K562 (cell line): ENCODE data around the gene TBC1D5. TPM values are rescaled to one million over a fixed set of nuclear protein-coding genes. Genes with fewer than 3 reads are reported as not detected.
"Not testable (repeated sequence)": the region's sequence is repeated elsewhere in the genome, so short reads cannot be mapped to it uniquely, and the experiment has no call there.

Experiments
- ATAC-seq: fragments of 200-7000 bp; cut with Tn5 transposase; 3 replicates; pipeline ENCODE4 v1.9.1; 2020; ENCODE audit warnings: moderate library complexity
- BruUV-seq: library from RNA; stranded (reverse); fragments of 400-500 nt; replicated peaks from 2 replicates; lab custom pipeline; 2021; lab: Mats Ljungman, UMichigan
- CTCF ChIA-PET: fragments of 300-600 bp; formaldehyde crosslinking; extraction: SDS; loops from one replicate; lab custom pipeline; 2021; ENCODE audit warnings: low intra/inter-chr PET ratio; lab: Yijun Ruan, JAX
- POLR2A ChIA-PET: fragments of 300-600, 350-650 bp; sonication (Branson Sonifier 250); formaldehyde crosslinking; extraction: SDS; loops from one replicate; lab custom pipeline; 2021; ENCODE audit warnings: antibody characterized with exemption, inconsistent platforms; lab: Yijun Ruan, JAX
- DNase-seq, 4 experiments: peaks; one replicate each; pipeline versions ENCODE4 v3.0.0 to v3.0.0-alpha.2; 2011 to 2018; ENCODE audit warnings: low spot score in 3 of 4, mixed read lengths in 3 of 4; ENCODE audit errors: extremely low read depth in 1 of 4
- FAIRE-seq: peaks from 2 replicates; lab custom pipeline; 2011; peaks lifted over from hg19 to GRCh38; lab: Jason Lieb, UNC
- H2AFZ ChIP-seq: 2 replicates; pipeline ENCODE4 v1.6.0; 2011; ENCODE audit warnings: low read depth, low read length, control low read depth, inconsistent platforms
- H3K27ac ChIP-seq: fragments of 200-600 bp; 3 replicates; pipeline ENCODE4 v1.8.0; 2011; ENCODE audit warnings: low read depth, mild to moderate bottlenecking, control low read depth, inconsistent platforms, low read length, moderate library complexity, mixed read lengths; ENCODE audit errors: extremely low read depth
- H3K27me3 ChIP-seq, 2 experiments: fragments of 300-600 bp in 1 of 2; 2 replicates in 1 of 2; 3 replicates in 1 of 2; pipeline versions ENCODE4 v1.6.0 to v1.8.0; 2011; ENCODE audit warnings: inconsistent platforms in 2 of 2, low read length in 2 of 2, mild to moderate bottlenecking in 1 of 2, mixed read lengths in 1 of 2, moderate library complexity in 1 of 2; ENCODE audit not compliant: control insufficient read depth in 2 of 2, insufficient read depth in 2 of 2
- H3K36me3 ChIP-seq: fragments of 300-600 bp; 3 replicates; pipeline ENCODE4 v1.8.0; 2011; ENCODE audit warnings: mild to moderate bottlenecking, low read length, inconsistent platforms; ENCODE audit not compliant: control insufficient read depth, insufficient read depth
- H3K4me1 ChIP-seq, 2 experiments: fragments of 200-600 bp in 1 of 2; replicated peaks in 1 of 2; 2 replicates in 1 of 2; 3 replicates in 1 of 2; pipeline versions ENCODE4 v1.5.1 to v1.8.0; 2011; ENCODE audit warnings: inconsistent platforms in 2 of 2, low read length in 2 of 2, mild to moderate bottlenecking in 1 of 2, mixed read lengths in 1 of 2, moderate library complexity in 1 of 2; ENCODE audit not compliant: control insufficient read depth in 2 of 2, insufficient read depth in 2 of 2
- H3K4me2 ChIP-seq: 2 replicates; pipeline ENCODE4 v1.6.1; 2011; ENCODE audit warnings: low read length, control low read depth, inconsistent platforms, mixed read lengths; ENCODE audit not compliant: insufficient read depth
- H3K4me3 ChIP-seq: fragments of 200-600 bp; sonication (generic), shearing (Covaris generic); 2 replicates; pipeline ENCODE4 v1.5.1; 2016; ENCODE audit warnings: control low read depth, inconsistent platforms
- H3K79me2 ChIP-seq: fragments of 200-600 bp; 3 replicates; pipeline ENCODE4 v1.8.0; 2011; ENCODE audit warnings: low read length, inconsistent platforms; ENCODE audit not compliant: control insufficient read depth, insufficient read depth
- H3K9ac ChIP-seq, 2 experiments: 2 replicates each; pipeline versions ENCODE4 v1.6.0 to v1.6.1; 2011; ENCODE audit warnings: low read depth in 2 of 2, low read length in 2 of 2, control low read depth in 1 of 2, inconsistent platforms in 1 of 2, mild to moderate bottlenecking in 1 of 2, mixed read lengths in 1 of 2; ENCODE audit not compliant: insufficient read depth in 1 of 2
- H3K9me1 ChIP-seq: one replicate; pipeline ENCODE4 v1.6.0; 2011; ENCODE audit warnings: inconsistent platforms, mild to moderate bottlenecking, low read length, moderate library complexity; ENCODE audit not compliant: control insufficient read depth, insufficient read depth
- H3K9me3 ChIP-seq: replicated peaks from 2 replicates; pipeline ENCODE4 v1.5.1; 2011; ENCODE audit warnings: low read depth, low read length, inconsistent platforms; ENCODE audit not compliant: control insufficient read depth, insufficient read depth
- H4K20me1 ChIP-seq: replicated peaks from 2 replicates; pipeline ENCODE4 v1.6.1; 2011; ENCODE audit warnings: low read length, inconsistent platforms, mixed read lengths; ENCODE audit not compliant: control insufficient read depth, insufficient read depth
- ARID1B ChIP-seq: fragments of 450-650 bp; IDR thresholded peaks from 2 replicates; pipeline ENCODE4 v1.6.1; 2016; ENCODE audit warnings: antibody characterized with exemption, mild to moderate bottlenecking, inconsistent platforms
- CBFA2T2 ChIP-seq: fragments of 450-650 bp; conservative IDR thresholded peaks from 2 replicates; pipeline ENCODE4 v1.6.1; 2017; ENCODE audit warnings: mild to moderate bottlenecking
- CBFA2T3 ChIP-seq: fragments of 450-650 bp; IDR thresholded peaks from 2 replicates; pipeline ENCODE4 v1.6.1; 2017
- DPF2 ChIP-seq: fragments of 450-650 bp; IDR thresholded peaks from 2 replicates; pipeline ENCODE4 v1.6.1; 2016
- ETV1 ChIP-seq: fragments of 450-650 bp; conservative IDR thresholded peaks from 2 replicates; pipeline ENCODE4 v1.6.1; 2016; ENCODE audit warnings: missing genetic modification characterization, control low read depth, low read depth, missing compliant biosample characterization
- FOSL1 ChIP-seq: fragments of 200-800 bp; sonication (Bioruptor generic); conservative IDR thresholded peaks from 2 replicates; pipeline ENCODE4 v1.6.1; 2016; ENCODE audit warnings: missing genetic modification characterization, missing compliant biosample characterization
- HDAC1 ChIP-seq, 2 experiments: fragments of 450-650 bp; IDR thresholded peaks; 2 replicates each; pipeline ENCODE4 v1.6.1; 2016 to 2017; ENCODE audit warnings: inconsistent platforms in 1 of 2, mild to moderate bottlenecking in 1 of 2, moderate library complexity in 1 of 2
- HDAC2 ChIP-seq: fragments of 450-650 bp; IDR thresholded peaks from 2 replicates; pipeline ENCODE4 v1.6.1; 2016; ENCODE audit warnings: mild to moderate bottlenecking
- JUND ChIP-seq, 2 experiments: IDR thresholded peaks; 2 replicates in 1 of 2; 3 replicates in 1 of 2; pipeline ENCODE4 v1.6.1; 2011; ENCODE audit warnings: borderline replicate concordance in 2 of 2, low read depth in 2 of 2, low read length in 2 of 2, improper control_type of control experiment in 1 of 2, missing biosample characterization in 1 of 2, missing genetic modification characterization in 1 of 2, missing genetic modification reagents in 1 of 2
- KDM1A ChIP-seq, 2 experiments: fragments of 450-650 bp; IDR thresholded peaks; 2 replicates each; pipeline ENCODE4 v1.6.1; 2016; ENCODE audit warnings: mild to moderate bottlenecking in 2 of 2
- NCOR1 ChIP-seq: fragments of 450-650 bp; IDR thresholded peaks from 2 replicates; pipeline ENCODE4 v1.6.1; 2016; ENCODE audit warnings: mild to moderate bottlenecking, moderate library complexity
- NR2C1 ChIP-seq, 2 experiments: fragments of 450-650 bp; IDR thresholded peaks; 2 replicates each; pipeline ENCODE4 v1.6.1; 2017; ENCODE audit warnings: mild to moderate bottlenecking in 2 of 2, antibody characterized with exemption in 1 of 2, inconsistent platforms in 1 of 2, missing compliant biosample characterization in 1 of 2, missing genetic modification characterization in 1 of 2
- PHF21A ChIP-seq: fragments of 450-650 bp; IDR thresholded peaks from 2 replicates; pipeline ENCODE4 v1.6.1; 2017; ENCODE audit warnings: low read depth, borderline replicate concordance
- RCOR1 ChIP-seq, 2 experiments: IDR thresholded peaks; 2 replicates each; pipeline ENCODE4 v1.6.1; 2012; ENCODE audit warnings: low read depth in 2 of 2, low read length in 2 of 2, borderline replicate concordance in 1 of 2, improper control_type of control experiment in 1 of 2
- SMARCA4 ChIP-seq: fragments of 450-650 bp; IDR thresholded peaks from 2 replicates; pipeline ENCODE4 v1.6.1; 2016
- SMARCE1 ChIP-seq: fragments of 450-650 bp; IDR thresholded peaks from 2 replicates; pipeline ENCODE4 v1.7.1; 2016; ENCODE audit warnings: mild to moderate bottlenecking
- TRIM24 ChIP-seq, 2 experiments: fragments of 450-650 bp; IDR thresholded peaks; 2 replicates each; pipeline ENCODE4 v1.6.1; 2016
- WGBS: fragments of 100-300 bp; shearing (Covaris generic); methylation state at CpG from one replicate; pipeline ENCODE4 v1.1.6; 2016; ENCODE audit warnings: low coverage, mixed read lengths; ENCODE audit not compliant: insufficient coverage; ENCODE audit errors: missing lambda C conversion rate; 5-methylcytosine and 5-hydroxymethylcytosine counted together
- in situ Hi-C: fragments of 300-500 bp; cut with MboI; formaldehyde crosslinking; loops from 4 replicates; pipeline ENCODE4 v1.15.0; 2018; ENCODE audit warnings: inconsistent platforms, mixed read lengths
- intact Hi-C: fragments of 100-400 bp; cut with micrococcal nuclease; formaldehyde crosslinking; loops from 2 replicates; pipeline ENCODE4 v1.14.2; 2022
- polyA plus RNA-seq, 8 experiments: library from polyadenylated mRNA; depleted of rRNA in 4 of 8; stranded (reverse) in 5 of 8; unstranded in 3 of 8; fragments of >200 nt; fragmentation: Nextera tagmentation in 2 of 8; fragmentation: Illumina TruSeq in 1 of 8; extraction: Ambion mirVana in 2 of 8; extraction: Trizol in 1 of 8; gene quantifications; 2 replicates each; pipeline versions ENCODE4 v1.2.1 to v1.2.3, GENCODE V29; 2011 to 2014; ENCODE audit warnings: inconsistent platforms in 1 of 8, missing spikeins in 1 of 8
- total RNA-seq, 7 experiments: library from RNA; depleted of rRNA in 6 of 7; stranded (reverse); fragments of >200 nt in 6 of 7; fragmentation: Illumina TruSeq in 2 of 7; extraction: Trizol in 2 of 7; gene quantifications; 2 replicates each; pipeline versions ENCODE4 v1.2.1 to v1.2.3, GENCODE V29; 2011 to 2021; ENCODE audit warnings: low replicate concordance in 1 of 7
- TF ChIP-seq, protein P1 (sequence below): fragments of 450-650 bp; IDR thresholded peaks from 2 replicates; pipeline ENCODE4 v1.6.1; 2017; ENCODE audit warnings: mild to moderate bottlenecking, moderate library complexity
- TF ChIP-seq, protein P2 (sequence below), 2 experiments: fragments of 450-650 bp in 1 of 2; sonication (generic) in 1 of 2; formaldehyde crosslinking in 1 of 2; IDR thresholded peaks in 1 of 2; conservative IDR thresholded peaks in 1 of 2; 2 replicates each; pipeline versions ENCODE4 v1.6.1 to v1.8.1; 2016 to 2023; ENCODE audit warnings: mild to moderate bottlenecking in 2 of 2, moderate library complexity in 2 of 2, inconsistent platforms in 1 of 2, missing genetic modification reagents in 1 of 2

The TBC1D5 gene
- total and polyA plus RNA-seq, 9 of the 15 experiments (the other 6 are each of a cell fraction or from before 2014, with no cell fraction given), result 2.9 to 38.1 (median 25.6) TPM

DNA sequence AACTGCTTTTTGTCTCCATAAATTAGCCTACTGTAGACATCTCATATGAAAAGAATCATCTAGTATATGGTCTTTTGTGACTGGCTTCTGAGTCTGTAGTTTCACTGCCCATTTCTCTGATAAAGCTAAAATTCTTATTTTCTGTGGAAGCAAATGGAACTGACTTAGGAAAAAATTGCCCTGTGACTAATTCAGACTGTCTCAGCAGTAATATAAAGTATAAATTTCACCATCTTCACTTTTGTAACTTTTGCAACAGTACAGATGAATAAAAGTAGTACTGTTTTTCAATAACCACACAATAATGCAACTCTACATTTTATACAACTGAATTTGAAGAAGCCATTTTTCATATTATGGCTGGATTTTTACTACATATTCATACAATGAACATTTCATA is 104.1 kb downstream of the TBC1D5 start (continued):
- TF ChIP-seq, protein P1, sequence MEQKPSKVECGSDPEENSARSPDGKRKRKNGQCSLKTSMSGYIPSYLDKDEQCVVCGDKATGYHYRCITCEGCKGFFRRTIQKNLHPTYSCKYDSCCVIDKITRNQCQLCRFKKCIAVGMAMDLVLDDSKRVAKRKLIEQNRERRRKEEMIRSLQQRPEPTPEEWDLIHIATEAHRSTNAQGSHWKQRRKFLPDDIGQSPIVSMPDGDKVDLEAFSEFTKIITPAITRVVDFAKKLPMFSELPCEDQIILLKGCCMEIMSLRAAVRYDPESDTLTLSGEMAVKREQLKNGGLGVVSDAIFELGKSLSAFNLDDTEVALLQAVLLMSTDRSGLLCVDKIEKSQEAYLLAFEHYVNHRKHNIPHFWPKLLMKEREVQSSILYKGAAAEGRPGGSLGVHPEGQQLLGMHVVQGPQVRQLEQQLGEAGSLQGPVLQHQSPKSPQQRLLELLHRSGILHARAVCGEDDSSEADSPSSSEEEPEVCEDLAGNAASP, result no peak

DNA sequence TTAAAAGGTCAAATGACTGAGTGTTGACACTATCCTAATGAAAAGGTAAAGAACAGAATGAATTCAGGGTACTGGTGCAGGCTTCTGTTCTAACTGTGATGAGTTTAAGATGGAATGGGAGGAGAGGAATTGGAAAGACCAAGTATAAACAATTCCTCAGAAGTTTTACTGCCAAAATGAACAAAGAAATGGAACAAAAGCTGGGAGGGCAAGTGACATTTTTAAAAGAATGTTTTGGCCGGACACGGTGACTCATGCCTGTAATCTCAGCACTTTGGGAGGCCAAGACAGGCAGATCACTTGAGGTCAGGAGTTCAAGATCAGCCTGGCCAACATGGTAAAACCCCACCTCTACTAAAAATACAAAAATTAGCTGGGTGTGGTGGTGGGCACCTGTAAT is 106.8 kb downstream of the TBC1D5 start:
- DNase-seq (peak in 1 of 4 experiments; percentile 30), ATAC-seq (0 out of 3 replicates have a peak, but pooled peaks have one; percentile 17)
- CTCF ChIA-PET, intact Hi-C loops, H3K4me1 ChIP-seq, H3K27ac ChIP-seq, FAIRE-seq, H3K9me3 ChIP-seq, H3K79me2 ChIP-seq, BruUV-seq, H3K9ac ChIP-seq, H4K20me1 ChIP-seq, H3K36me3 ChIP-seq, H2AFZ ChIP-seq, H3K27me3 ChIP-seq, H3K9me1 ChIP-seq, H3K4me2 ChIP-seq, H3K4me3 ChIP-seq: not testable (repeated sequence)
- in situ Hi-C loops, result loop anchor here (25.0 kb wide), 1 partner anchor 202 kb away; no protein-coding TSS in a partner anchor
- WGBS, result 0% methylated on average over 2 of the region's 2 CpGs
- POLR2A ChIA-PET, result interaction anchor here (0.6 kb wide), 2 partner anchors 189 to 206 kb away, joined by 3 read pairs; no protein-coding TSS in a partner anchor
- TF ChIP-seq, protein P2, sequence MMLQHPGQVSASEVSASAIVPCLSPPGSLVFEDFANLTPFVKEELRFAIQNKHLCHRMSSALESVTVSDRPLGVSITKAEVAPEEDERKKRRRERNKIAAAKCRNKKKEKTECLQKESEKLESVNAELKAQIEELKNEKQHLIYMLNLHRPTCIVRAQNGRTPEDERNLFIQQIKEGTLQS (IDR thresholded peaks at IDR 0.05), result peak; percentile 91
- TF ChIP-seq, protein P2 (CRISPR knock-in tag; conservative IDR thresholded peaks at IDR 0.05), result not testable (repeated sequence)
- TF ChIP-seq KDM1A (IDR thresholded peaks at IDR 0.05) (peak; percentile 95 to 97), SMARCE1 (peak; percentile 81), RCOR1 (IDR thresholded peaks at IDR 0.05; ENCODE audit: borderline replicate concordance in 1 of 2, low read depth in 2 of 2, low read length in 2 of 2) (0 out of 4 replicates have a peak, but pooled peaks of 1 of the 2 experiments have one; percentile 32), TRIM24 (IDR thresholded peaks at IDR 0.05) (0 out of 4 replicates have a peak, but pooled peaks of 1 of the 2 experiments have one; percentile 17), HDAC1 (IDR thresholded peaks at IDR 0.05) (peak in 1 of 2 experiments; percentile 69; a peak in 1 of 4 replicates), ARID1B (peak; percentile 79), SMARCA4 (peak; percentile 77), NCOR1 (peak; percentile 47), HDAC2 (peak; percentile 75; the same call in 1 of the 2 replicates), JUND (IDR thresholded peaks at IDR 0.05; ENCODE audit: borderline replicate concordance, low read depth, low read length) (peak; percentile 61; the same call in 1 of the 2 replicates), JUND (tag; IDR thresholded peaks at IDR 0.05; ENCODE audit: borderline replicate concordance, low read depth, low read length) (peak; percentile 57; the same call in 2 of the 3 replicates), DPF2 (peak; percentile 84), NR2C1 (IDR thresholded peaks at IDR 0.05) (peak; percentile 43; the same call in 1 of the 2 replicates), NR2C1 (tag; IDR thresholded peaks at IDR 0.05) (peak; percentile 48; the same call in 1 of the 2 replicates), CBFA2T2 (0 out of 2 replicates have a peak, but pooled peaks have one; percentile 18), FOSL1 (tag) (peak; percentile 71), PHF21A (peak; percentile 70; the same call in 1 of the 2 replicates), CBFA2T3 (peak; percentile 42), ETV1 (tag) (peak; percentile 43; the same call in 1 of the 2 replicates)
